ENCODE data around the gene FHIP1B.

FHIP1B gene

GRCh38 chr11:6224421-6224820 lies 10.0 kb downstream of the FHIP1B start:
- Histone ChIP-seq H4K20me1 (ENCODE audit: insufficient read depth, low read length) (peaks cover 30% of the 10 kb centered on the region; the same call in 1 of the 2 replicates), H3K4me3 (ENCODE audit: low read depth in 1 of 2, low read length in 2 of 2) (no peak overlapping the region), H3K9ac (ENCODE audit: low read depth, low read length) (no peak overlapping the region), H3K4me2 (ENCODE audit: insufficient read depth, low read length) (no peak overlapping the region), H3K27me3 (ENCODE audit: insufficient read depth, low read length, poor library complexity) (no peaks in the 10 kb centered on the region), H3K4me1 (ENCODE audit: insufficient read depth, low read length) (no peaks in the 10 kb centered on the region), H3K36me3 (ENCODE audit: insufficient read depth, low read length) (peaks cover 47% of the 10 kb centered on the region), H2AFZ (ENCODE audit: low read depth, low read length) (no peak overlapping the region), H3K79me2 (ENCODE audit: insufficient read depth, low read length) (peaks cover 23% of the 10 kb centered on the region), H3K27ac (ENCODE audit: low read length) (no peak overlapping the region), H3K9me3 (ENCODE audit: insufficient read depth, low read length, severe bottlenecking) (no peaks in the 10 kb centered on the region)
- DNase-seq (no peak), ATAC-seq (ENCODE audit: insufficient read depth, low read depth) (no peak)
- TF ChIP-seq EZH2 (IDR thresholded peaks at IDR 0.05; ENCODE audit: borderline replicate concordance, low read depth, low read length, severe bottlenecking) (no peak), CTCF (IDR thresholded peaks at IDR 0.05; ENCODE audit: borderline replicate concordance, extremely low read depth, low read length, poor library complexity, severe bottlenecking) (no peak)

- Histone ChIP-seq H2AFZ (ENCODE audit: low read depth, low read length) (no peak overlapping the region), H3K79me2 (ENCODE audit: insufficient read depth, low read length) (peaks cover 17% of the 10 kb centered on the region), H3K4me2 (ENCODE audit: insufficient read depth, low read length) (no peak overlapping the region), H4K20me1 (ENCODE audit: insufficient read depth, low read length) (peaks cover 27% of the 10 kb centered on the region; the same call in 1 of the 2 replicates), H3K9ac (ENCODE audit: low read depth, low read length) (no peak overlapping the region), H3K27me3 (ENCODE audit: insufficient read depth, low read length, poor library complexity) (no peaks in the 10 kb centered on the region), H3K4me1 (ENCODE audit: insufficient read depth, low read length) (no peaks in the 10 kb centered on the region), H3K9me3 (ENCODE audit: insufficient read depth, low read length, severe bottlenecking) (no peaks in the 10 kb centered on the region), H3K4me3 (ENCODE audit: low read depth in 1 of 2, low read length in 2 of 2) (no peak overlapping the region), H3K27ac (ENCODE audit: low read length) (no peak overlapping the region), H3K36me3 (ENCODE audit: insufficient read depth, low read length) (peaks cover 53% of the 10 kb centered on the region)
- DNase-seq (no peak), ATAC-seq (ENCODE audit: insufficient read depth, low read depth) (no peak)
- TF ChIP-seq CTCF (IDR thresholded peaks at IDR 0.05; ENCODE audit: borderline replicate concordance, extremely low read depth, low read length, poor library complexity, severe bottlenecking), result no peak
- TF ChIP-seq EZH2 (IDR thresholded peaks at IDR 0.05; ENCODE audit: borderline replicate concordance, low read depth, low read length, severe bottlenecking), result no peak
Observed at GRCh38 chr11:6223854-6224253, 10.6 kb downstream of the FHIP1B start.

- Histone ChIP-seq H4K20me1 (ENCODE audit: insufficient read depth, low read length) (peaks cover 8% of the 10 kb centered on the region; the same call in 1 of the 2 replicates), H3K9me3 (ENCODE audit: insufficient read depth, low read length, severe bottlenecking) (no peaks in the 10 kb centered on the region), H2AFZ (ENCODE audit: low read depth, low read length) (no peak overlapping the region), H3K79me2 (ENCODE audit: insufficient read depth, low read length) (no peaks in the 10 kb centered on the region), H3K4me3 (ENCODE audit: low read depth in 1 of 2, low read length in 2 of 2) (no peak overlapping the region), H3K9ac (ENCODE audit: low read depth, low read length) (no peak overlapping the region), H3K4me1 (ENCODE audit: insufficient read depth, low read length) (no peaks in the 10 kb centered on the region), H3K4me2 (ENCODE audit: insufficient read depth, low read length) (no peak overlapping the region), H3K27me3 (ENCODE audit: insufficient read depth, low read length, poor library complexity) (no peaks in the 10 kb centered on the region), H3K36me3 (ENCODE audit: insufficient read depth, low read length) (peaks cover 89% of the 10 kb centered on the region), H3K27ac (ENCODE audit: low read length) (no peak overlapping the region)
- no peak for TF ChIP-seq EZH2 (IDR thresholded peaks at IDR 0.05; ENCODE audit: borderline replicate concordance, low read depth, low read length, severe bottlenecking)
- no peak for TF ChIP-seq CTCF (IDR thresholded peaks at IDR 0.05; ENCODE audit: borderline replicate concordance, extremely low read depth, low read length, poor library complexity, severe bottlenecking)
- DNase-seq (no peak), ATAC-seq (ENCODE audit: insufficient read depth, low read depth) (no peak)
Observed at GRCh38 chr11:6219359-6219758, 15.1 kb downstream of the FHIP1B start.

GRCh38 chr11:6217722-6218121 lies 16.7 kb downstream of the FHIP1B start:
- DNase-seq, result no peak

More at GRCh38 chr11:6217722-6218121, 16.7 kb downstream of the FHIP1B start:
- Histone ChIP-seq H3K9ac (ENCODE audit: low read depth, low read length) (no peak overlapping the region), H3K27ac (ENCODE audit: low read length) (no peak overlapping the region), H2AFZ (ENCODE audit: low read depth, low read length) (no peak overlapping the region), H3K36me3 (ENCODE audit: insufficient read depth, low read length) (peaks cover 77% of the 10 kb centered on the region), H3K9me3 (ENCODE audit: insufficient read depth, low read length, severe bottlenecking) (no peaks in the 10 kb centered on the region), H4K20me1 (ENCODE audit: insufficient read depth, low read length) (0 out of 2 replicates have a peak, but pooled peaks cover 2% of the 10 kb centered on the region), H3K4me2 (ENCODE audit: insufficient read depth, low read length) (no peak overlapping the region), H3K4me3 (ENCODE audit: low read depth in 1 of 2, low read length in 2 of 2) (no peak overlapping the region), H3K4me1 (ENCODE audit: insufficient read depth, low read length) (no peaks in the 10 kb centered on the region), H3K27me3 (ENCODE audit: insufficient read depth, low read length, poor library complexity) (no peaks in the 10 kb centered on the region), H3K79me2 (ENCODE audit: insufficient read depth, low read length) (no peaks in the 10 kb centered on the region)
- no peak for ATAC-seq (ENCODE audit: insufficient read depth, low read depth)
- no peak for TF ChIP-seq EZH2 (IDR thresholded peaks at IDR 0.05; ENCODE audit: borderline replicate concordance, low read depth, low read length, severe bottlenecking)
- TF ChIP-seq CTCF (IDR thresholded peaks at IDR 0.05; ENCODE audit: borderline replicate concordance, extremely low read depth, low read length, poor library complexity, severe bottlenecking), result no peak

Measured in DND-41 (cell line).